HG03196 (cell line): ENCODE measurements around the gene IGLL1.
"Not testable (repeated sequence)": the region's sequence is repeated elsewhere in the genome, so short reads cannot be mapped to it uniquely, and the experiment has no call there.

Source experiments
- ATAC-seq: cut with Tn5 transposase; IDR thresholded peaks from one replicate; pipeline ENCODE4 v1.9.1; 2021; ENCODE audit not compliant: unreplicated experiment

Gene IGLL1

GRCh38 chr22:23564276-23564675 is 15.8 kb downstream of the IGLL1 start:
- no peak for ATAC-seq

GRCh38 chr22:23563111-23563510 is 17.0 kb downstream of the IGLL1 start:
- no peak for ATAC-seq

- ATAC-seq: no peak
Measured at GRCh38 chr22:23562186-23562585, 17.9 kb downstream of the IGLL1 start.

GRCh38 chr22:23561025-23561510 is 19.0 kb downstream of the IGLL1 start:
- ATAC-seq: not testable (repeated sequence)

- not testable (repeated sequence) for ATAC-seq
Measured at GRCh38 chr22:23560215-23560614, 19.9 kb downstream of the IGLL1 start.

GRCh38 chr22:23557467-23557866 is 22.6 kb downstream of the IGLL1 start:
- ATAC-seq: no peak

- no peak for ATAC-seq
Measured at GRCh38 chr22:23557036-23557435, 23.1 kb downstream of the IGLL1 start.

GRCh38 chr22:23556026-23556620 is 24.0 kb downstream of the IGLL1 start:
- no peak for ATAC-seq

GRCh38 chr22:23555118-23555517 is 25.0 kb downstream of the IGLL1 start:
- ATAC-seq: no peak

GRCh38 chr22:23553924-23554870 is 25.9 kb downstream of the IGLL1 start:
- no peak for ATAC-seq

GRCh38 chr22:23553438-23553837 is 26.7 kb downstream of the IGLL1 start:
- ATAC-seq: no peak

GRCh38 chr22:23552573-23552972 is 27.5 kb downstream of the IGLL1 start:
- no peak for ATAC-seq

GRCh38 chr22:23551385-23551784 is 28.7 kb downstream of the IGLL1 start:
- ATAC-seq: no peak

GRCh38 chr22:23550049-23550650 is 29.9 kb downstream of the IGLL1 start:
- no peak for ATAC-seq

- no peak for ATAC-seq
Measured at GRCh38 chr22:23549198-23549595, 30.9 kb downstream of the IGLL1 start.

GRCh38 chr22:23548501-23549197 is 31.4 kb downstream of the IGLL1 start:
- no peak for ATAC-seq

GRCh38 chr22:23547818-23548500 is 32.1 kb downstream of the IGLL1 start:
- no peak for ATAC-seq

- ATAC-seq: not testable (repeated sequence)
Measured at GRCh38 chr22:23547382-23547781, 32.7 kb downstream of the IGLL1 start.

GRCh38 chr22:23544852-23545251 is 35.2 kb downstream of the IGLL1 start:
- no peak for ATAC-seq

GRCh38 chr22:23543506-23544000 is 36.5 kb downstream of the IGLL1 start:
- ATAC-seq: not testable (repeated sequence)
